ENCODE data around the gene ITIH4. TPM values are rescaled to one million over a fixed set of nuclear protein-coding genes. Genes with fewer than 3 reads are reported as not detected.
A peak's percentile ranks its signal among the peaks of the same experiment; 100 is the strongest.

The ITIH4 gene
- total RNA-seq, 1 experiment from 2014 or later: 2.4 TPM

DNA sequence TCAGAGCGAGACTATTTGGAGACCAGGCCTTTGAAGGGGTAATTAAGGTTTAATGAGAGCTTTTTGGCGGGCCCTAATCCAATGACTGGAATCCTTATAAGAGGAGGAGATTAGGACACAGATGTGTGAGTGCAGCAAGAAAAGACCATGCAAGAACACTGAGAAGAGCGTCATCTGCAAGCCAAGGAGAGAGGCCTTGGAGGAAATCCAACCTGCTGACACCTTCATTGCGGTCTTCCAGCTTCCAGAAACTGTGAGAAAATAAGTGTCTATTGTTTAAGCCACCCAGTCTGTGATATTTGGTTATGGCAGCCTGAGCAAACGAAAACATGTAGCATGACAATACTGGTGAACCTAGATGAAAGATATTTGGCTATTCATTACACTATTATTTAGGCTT lies 27.4 kb upstream of the ITIH4 start:
- no peak overlapping the region for H3K27ac Mint-ChIP-seq
- H3K27me3 Mint-ChIP-seq (ENCODE audit: low read depth): no peaks in the 10 kb centered on the region
- TF ChIP-seq, protein P1, sequence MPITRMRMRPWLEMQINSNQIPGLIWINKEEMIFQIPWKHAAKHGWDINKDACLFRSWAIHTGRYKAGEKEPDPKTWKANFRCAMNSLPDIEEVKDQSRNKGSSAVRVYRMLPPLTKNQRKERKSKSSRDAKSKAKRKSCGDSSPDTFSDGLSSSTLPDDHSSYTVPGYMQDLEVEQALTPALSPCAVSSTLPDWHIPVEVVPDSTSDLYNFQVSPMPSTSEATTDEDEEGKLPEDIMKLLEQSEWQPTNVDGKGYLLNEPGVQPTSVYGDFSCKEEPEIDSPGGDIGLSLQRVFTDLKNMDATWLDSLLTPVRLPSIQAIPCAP (CRISPR knock-in tag; IDR thresholded peaks at IDR 0.05): no peak
- TF ChIP-seq ESRRA (CRISPR knock-in tag; IDR thresholded peaks at IDR 0.05; ENCODE audit: borderline replicate concordance) (no peak), TCF7 (CRISPR knock-in tag; IDR thresholded peaks at IDR 0.05; ENCODE audit: low read depth) (no peak)
- POLR2A ChIA-PET: no interaction called here
- peaks cover 3% of the 10 kb centered on the region; the same call in 1 of the 2 replicates for H3K9me3 Mint-ChIP-seq
- no peak overlapping the region for H3K4me3 Mint-ChIP-seq
- no peak for DNase-seq (ENCODE audit: low spot score)
- peaks cover 6% of the 10 kb centered on the region for H3K36me3 Mint-ChIP-seq
- no peak for ATAC-seq
- CTCF ChIA-PET: no interaction called here
- H3K4me1 Mint-ChIP-seq: no peaks in the 10 kb centered on the region

DNA sequence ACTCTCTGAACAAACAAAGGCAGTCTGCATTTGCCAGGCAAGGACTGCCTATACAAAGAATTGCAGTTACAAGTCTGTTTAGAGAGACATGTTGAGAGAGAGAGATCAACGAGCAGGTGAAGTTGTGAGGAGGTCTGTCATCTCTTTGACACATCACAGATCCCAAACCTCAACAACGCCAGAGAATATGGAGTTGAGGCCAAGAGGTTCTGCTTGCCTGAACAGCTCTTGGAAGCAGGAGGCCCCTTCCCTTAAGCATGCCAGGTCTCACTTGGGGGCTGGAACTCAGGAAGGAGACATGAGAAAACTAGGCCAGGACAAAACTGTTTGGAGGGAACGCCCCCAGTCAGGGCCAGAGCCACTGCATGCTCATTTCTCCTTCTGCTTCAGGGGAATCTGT lies 26.7 kb upstream of the ITIH4 start:
- ATAC-seq (no peak), DNase-seq (ENCODE audit: low spot score) (no peak)
- Mint-ChIP-seq H3K9me3 (no peaks in the 10 kb centered on the region), H3K27me3 (ENCODE audit: low read depth) (no peaks in the 10 kb centered on the region), H3K4me1 (no peaks in the 10 kb centered on the region), H3K4me3 (no peak overlapping the region), H3K36me3 (peaks cover 4% of the 10 kb centered on the region), H3K27ac (no peak overlapping the region)
- no peak for TF ChIP-seq CREB1 (CRISPR knock-in tag; IDR thresholded peaks at IDR 0.05)
- TF ChIP-seq RELA (CRISPR knock-in tag; IDR thresholded peaks at IDR 0.05; ENCODE audit: borderline replicate concordance): no peak
- ChIA-PET POLR2A (interaction anchor here (0.9 kb wide), 1 partner anchor 15 kb away, joined by 3 read pairs; no protein-coding TSS in a partner anchor), CTCF (no interaction called here)

DNA sequence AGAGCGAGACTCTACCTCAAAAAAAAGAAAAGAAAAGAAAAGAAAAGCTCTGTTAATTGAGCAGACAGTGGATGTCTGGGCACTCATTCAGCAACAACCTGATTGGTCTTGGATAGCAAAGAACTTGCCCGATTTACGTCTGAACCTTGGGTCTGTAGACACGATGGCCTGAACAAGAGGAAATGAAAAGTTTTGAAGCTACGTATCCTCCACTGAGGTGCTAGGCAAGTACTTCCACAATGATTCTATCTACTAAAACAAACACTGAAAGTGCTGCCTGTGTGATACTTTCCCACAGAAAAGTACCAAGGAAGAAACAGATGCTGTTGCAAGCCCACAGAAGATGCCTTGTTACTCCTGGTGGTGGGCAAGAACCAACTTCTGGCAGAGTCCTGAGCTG lies 26.2 kb upstream of the ITIH4 start:
- Mint-ChIP-seq H3K4me3 (no peak overlapping the region), H3K27me3 (ENCODE audit: low read depth) (no peaks in the 10 kb centered on the region), H3K27ac (no peak overlapping the region), H3K4me1 (no peaks in the 10 kb centered on the region), H3K36me3 (peaks cover 8% of the 10 kb centered on the region), H3K9me3 (no peaks in the 10 kb centered on the region)
- POLR2A ChIA-PET: interaction anchor here (0.5 to 0.9 kb wide), 2 partner anchors 15 to 1203 kb away, joined by 3 read pairs; no protein-coding TSS in a partner anchor
- ATAC-seq: no peak
- CTCF ChIA-PET: no interaction called here
- DNase-seq (ENCODE audit: low spot score): no peak
- TF ChIP-seq CBFB (CRISPR knock-in tag; IDR thresholded peaks at IDR 0.05; ENCODE audit: low read depth): no peak
- no peak for TF ChIP-seq TCF7 (CRISPR knock-in tag; IDR thresholded peaks at IDR 0.05; ENCODE audit: low read depth)
- TF ChIP-seq, protein P2, sequence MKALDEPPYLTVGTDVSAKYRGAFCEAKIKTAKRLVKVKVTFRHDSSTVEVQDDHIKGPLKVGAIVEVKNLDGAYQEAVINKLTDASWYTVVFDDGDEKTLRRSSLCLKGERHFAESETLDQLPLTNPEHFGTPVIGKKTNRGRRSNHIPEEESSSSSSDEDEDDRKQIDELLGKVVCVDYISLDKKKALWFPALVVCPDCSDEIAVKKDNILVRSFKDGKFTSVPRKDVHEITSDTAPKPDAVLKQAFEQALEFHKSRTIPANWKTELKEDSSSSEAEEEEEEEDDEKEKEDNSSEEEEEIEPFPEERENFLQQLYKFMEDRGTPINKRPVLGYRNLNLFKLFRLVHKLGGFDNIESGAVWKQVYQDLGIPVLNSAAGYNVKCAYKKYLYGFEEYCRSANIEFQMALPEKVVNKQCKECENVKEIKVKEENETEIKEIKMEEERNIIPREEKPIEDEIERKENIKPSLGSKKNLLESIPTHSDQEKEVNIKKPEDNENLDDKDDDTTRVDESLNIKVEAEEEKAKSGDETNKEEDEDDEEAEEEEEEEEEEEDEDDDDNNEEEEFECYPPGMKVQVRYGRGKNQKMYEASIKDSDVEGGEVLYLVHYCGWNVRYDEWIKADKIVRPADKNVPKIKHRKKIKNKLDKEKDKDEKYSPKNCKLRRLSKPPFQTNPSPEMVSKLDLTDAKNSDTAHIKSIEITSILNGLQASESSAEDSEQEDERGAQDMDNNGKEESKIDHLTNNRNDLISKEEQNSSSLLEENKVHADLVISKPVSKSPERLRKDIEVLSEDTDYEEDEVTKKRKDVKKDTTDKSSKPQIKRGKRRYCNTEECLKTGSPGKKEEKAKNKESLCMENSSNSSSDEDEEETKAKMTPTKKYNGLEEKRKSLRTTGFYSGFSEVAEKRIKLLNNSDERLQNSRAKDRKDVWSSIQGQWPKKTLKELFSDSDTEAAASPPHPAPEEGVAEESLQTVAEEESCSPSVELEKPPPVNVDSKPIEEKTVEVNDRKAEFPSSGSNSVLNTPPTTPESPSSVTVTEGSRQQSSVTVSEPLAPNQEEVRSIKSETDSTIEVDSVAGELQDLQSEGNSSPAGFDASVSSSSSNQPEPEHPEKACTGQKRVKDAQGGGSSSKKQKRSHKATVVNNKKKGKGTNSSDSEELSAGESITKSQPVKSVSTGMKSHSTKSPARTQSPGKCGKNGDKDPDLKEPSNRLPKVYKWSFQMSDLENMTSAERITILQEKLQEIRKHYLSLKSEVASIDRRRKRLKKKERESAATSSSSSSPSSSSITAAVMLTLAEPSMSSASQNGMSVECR (CRISPR knock-in tag; IDR thresholded peaks at IDR 0.05; ENCODE audit: borderline replicate concordance): no peak
- TF ChIP-seq MXD4 (CRISPR knock-in tag; IDR thresholded peaks at IDR 0.05; ENCODE audit: borderline replicate concordance): no peak

DNA sequence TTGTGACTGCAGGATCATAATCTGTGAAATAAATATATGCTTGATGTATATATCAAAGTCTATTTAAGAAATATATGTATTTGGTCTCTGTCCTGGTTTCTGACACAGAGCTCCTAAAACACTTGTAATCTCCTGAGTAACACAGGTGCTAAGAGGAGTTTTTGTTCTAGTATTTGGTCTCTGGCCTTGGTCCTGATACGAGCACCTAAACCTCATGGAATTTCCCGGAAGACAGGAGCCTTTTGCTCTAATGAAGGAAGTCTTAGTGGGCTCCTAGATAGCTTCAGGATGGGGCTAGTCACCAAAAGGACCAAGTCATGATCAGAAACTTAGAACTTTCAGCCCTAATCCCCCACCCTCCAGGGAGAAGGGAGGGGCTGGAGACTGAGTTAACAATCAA lies 23.5 kb upstream of the ITIH4 start:
- Mint-ChIP-seq H3K4me1 (no peaks in the 10 kb centered on the region), H3K9me3 (no peaks in the 10 kb centered on the region), H3K36me3 (peaks cover 14% of the 10 kb centered on the region), H3K27ac (no peak overlapping the region), H3K27me3 (ENCODE audit: low read depth) (no peaks in the 10 kb centered on the region), H3K4me3 (no peak overlapping the region)
- DNase-seq (ENCODE audit: low spot score): no peak
- 0 out of 2 replicates have a peak, but pooled peaks have one; percentile 17 for ATAC-seq
- ChIA-PET POLR2A (no interaction called here), CTCF (interaction anchor here (0.5 to 2.3 kb wide), 5 partner anchors 25 to 257 kb away, joined by 3 to 10 read pairs (median 5); no protein-coding TSS in a partner anchor)
- TF ChIP-seq, protein P3, sequence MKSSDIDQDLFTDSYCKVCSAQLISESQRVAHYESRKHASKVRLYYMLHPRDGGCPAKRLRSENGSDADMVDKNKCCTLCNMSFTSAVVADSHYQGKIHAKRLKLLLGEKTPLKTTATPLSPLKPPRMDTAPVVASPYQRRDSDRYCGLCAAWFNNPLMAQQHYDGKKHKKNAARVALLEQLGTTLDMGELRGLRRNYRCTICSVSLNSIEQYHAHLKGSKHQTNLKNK (CRISPR knock-in tag; IDR thresholded peaks at IDR 0.05): no peak
- TF ChIP-seq, protein P4, sequence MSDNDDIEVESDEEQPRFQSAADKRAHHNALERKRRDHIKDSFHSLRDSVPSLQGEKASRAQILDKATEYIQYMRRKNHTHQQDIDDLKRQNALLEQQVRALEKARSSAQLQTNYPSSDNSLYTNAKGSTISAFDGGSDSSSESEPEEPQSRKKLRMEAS (CRISPR knock-in tag; IDR thresholded peaks at IDR 0.05): no peak
- TF ChIP-seq NR3C1 (CRISPR knock-in tag; conservative IDR thresholded peaks at IDR 0.05; ENCODE audit: low read depth) (no peak), NFYB (CRISPR knock-in tag; conservative IDR thresholded peaks at IDR 0.05; ENCODE audit: low read depth) (no peak), RORB (CRISPR knock-in tag; IDR thresholded peaks at IDR 0.05) (no peak), FOXJ3 (CRISPR knock-in tag; IDR thresholded peaks at IDR 0.05; ENCODE audit: borderline replicate concordance) (no peak), MYBL2 (CRISPR knock-in tag; IDR thresholded peaks at IDR 0.05) (no peak), OVOL2 (CRISPR knock-in tag; IDR thresholded peaks at IDR 0.05; ENCODE audit: borderline replicate concordance) (no peak), ZNF263 (CRISPR knock-in tag; IDR thresholded peaks at IDR 0.05; ENCODE audit: low read depth) (no peak), ZBTB21 (CRISPR knock-in tag; IDR thresholded peaks at IDR 0.05; ENCODE audit: borderline replicate concordance) (no peak), ZNF219 (CRISPR knock-in tag; IDR thresholded peaks at IDR 0.05; ENCODE audit: borderline replicate concordance) (no peak)
- TF ChIP-seq, protein P5, sequence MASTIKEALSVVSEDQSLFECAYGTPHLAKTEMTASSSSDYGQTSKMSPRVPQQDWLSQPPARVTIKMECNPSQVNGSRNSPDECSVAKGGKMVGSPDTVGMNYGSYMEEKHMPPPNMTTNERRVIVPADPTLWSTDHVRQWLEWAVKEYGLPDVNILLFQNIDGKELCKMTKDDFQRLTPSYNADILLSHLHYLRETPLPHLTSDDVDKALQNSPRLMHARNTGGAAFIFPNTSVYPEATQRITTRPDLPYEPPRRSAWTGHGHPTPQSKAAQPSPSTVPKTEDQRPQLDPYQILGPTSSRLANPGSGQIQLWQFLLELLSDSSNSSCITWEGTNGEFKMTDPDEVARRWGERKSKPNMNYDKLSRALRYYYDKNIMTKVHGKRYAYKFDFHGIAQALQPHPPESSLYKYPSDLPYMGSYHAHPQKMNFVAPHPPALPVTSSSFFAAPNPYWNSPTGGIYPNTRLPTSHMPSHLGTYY (CRISPR knock-in tag; IDR thresholded peaks at IDR 0.05): no peak
- TF ChIP-seq, protein P6, sequence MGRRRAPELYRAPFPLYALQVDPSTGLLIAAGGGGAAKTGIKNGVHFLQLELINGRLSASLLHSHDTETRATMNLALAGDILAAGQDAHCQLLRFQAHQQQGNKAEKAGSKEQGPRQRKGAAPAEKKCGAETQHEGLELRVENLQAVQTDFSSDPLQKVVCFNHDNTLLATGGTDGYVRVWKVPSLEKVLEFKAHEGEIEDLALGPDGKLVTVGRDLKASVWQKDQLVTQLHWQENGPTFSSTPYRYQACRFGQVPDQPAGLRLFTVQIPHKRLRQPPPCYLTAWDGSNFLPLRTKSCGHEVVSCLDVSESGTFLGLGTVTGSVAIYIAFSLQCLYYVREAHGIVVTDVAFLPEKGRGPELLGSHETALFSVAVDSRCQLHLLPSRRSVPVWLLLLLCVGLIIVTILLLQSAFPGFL (CRISPR knock-in tag; IDR thresholded peaks at IDR 0.05; ENCODE audit: borderline replicate concordance): no peak
